Breast epithelium (tissue), 3 donors: ENCODE data around the gene CTSW.

Experiments used
- CTCF ChIP-seq, 3 donors: fragments of 450-650 bp; IDR thresholded peaks; one replicate each; pipeline ENCODE4 v1.5.1; 2016 to 2017; ENCODE audit warnings: antibody characterized with exemption in 3 of 3, mild to moderate bottlenecking in 3 of 3, moderate library complexity in 3 of 3
- POLR2A ChIP-seq: fragments of 450-650 bp; IDR thresholded peaks from one replicate; pipeline ENCODE4 v1.6.1; 2016; ENCODE audit warnings: antibody characterized with exemption, mild to moderate bottlenecking, moderate library complexity
- POLR2AphosphoS5 ChIP-seq, 3 donors: sonication (generic); formaldehyde crosslinking; IDR thresholded peaks; one replicate each; pipeline ENCODE4 v1.6.1; 2017; ENCODE audit warnings: antibody characterized with exemption in 3 of 3

GRCh38 chr11:65843811-65844210 is 35.8 kb upstream of the CTSW start:
- TF ChIP-seq POLR2A, result no peak
- no peak for TF ChIP-seq CTCF (IDR thresholded peaks at IDR 0.05)
- TF ChIP-seq POLR2AphosphoS5 (IDR thresholded peaks at IDR 0.05), result no peak
